Activated naive CD4-positive, alpha-beta T cell treated with anti-CD3 and anti-CD28 coated beads, Interleukin-2, amount 10 ng/mL, durations not matched to agents 7 days and 5 days (primary cell): Measurements from ENCODE around the gene DENND1A.
A peak's percentile ranks its signal among the peaks of the same experiment; 100 is the strongest.

Experiments used
- CTCF ChIA-PET: fragments of 350-600 bp; sonication (Branson Sonifier 250); formaldehyde crosslinking; loops from one replicate; lab custom pipeline; 2021; ENCODE audit warnings: antibody characterized with exemption; lab: Charles Lee
- DNase-seq: peaks from one replicate; pipeline ENCODE4 v3.0.0-alpha.2; 2020
- H3K27ac Mint-ChIP-seq: one replicate; pipeline ENCODE4 v1.8.0; 2021; ENCODE audit warnings: mild to moderate bottlenecking, moderate library complexity, mixed read lengths
- H3K27me3 Mint-ChIP-seq: one replicate; pipeline ENCODE4 v1.8.0; 2021; ENCODE audit warnings: mild to moderate bottlenecking, mixed read lengths
- H3K36me3 Mint-ChIP-seq: one replicate; pipeline ENCODE4 v1.8.0; 2021; ENCODE audit warnings: mixed read lengths
- H3K4me1 Mint-ChIP-seq: one replicate; pipeline ENCODE4 v1.8.0; 2021; ENCODE audit warnings: mixed read lengths
- H3K4me3 Mint-ChIP-seq: one replicate; pipeline ENCODE4 v1.8.0; 2021; ENCODE audit warnings: mild to moderate bottlenecking, moderate library complexity, mixed read lengths
- H3K9me3 Mint-ChIP-seq: one replicate; pipeline ENCODE4 v1.8.0; 2021; ENCODE audit warnings: mixed read lengths

DENND1A gene

GRCh38 chr9:123364241-123364824 lies 565.6 kb downstream of the DENND1A start:
- DNase-seq, result no peak
- CTCF ChIA-PET, result interaction anchor here (2.2 kb wide), 1 partner anchor 15 kb away, joined by 5 read pairs; no protein-coding TSS in a partner anchor
- Mint-ChIP-seq H3K4me3 (no peak overlapping the region), H3K36me3 (no peaks in the 10 kb centered on the region), H3K27me3 (peaks cover 21% of the 10 kb centered on the region), H3K9me3 (no peaks in the 10 kb centered on the region), H3K4me1 (peaks cover 8% of the 10 kb centered on the region), H3K27ac (no peak overlapping the region)

GRCh38 chr9:123362856-123363255 lies 567.1 kb downstream of the DENND1A start:
- CTCF ChIA-PET, result interaction anchor here (0.8 kb wide), 1 partner anchor 8 kb away, joined by 3 read pairs; no protein-coding TSS in a partner anchor
- Mint-ChIP-seq H3K4me1 (peaks cover 18% of the 10 kb centered on the region), H3K9me3 (no peaks in the 10 kb centered on the region), H3K27ac (no peak overlapping the region), H3K4me3 (no peak overlapping the region), H3K36me3 (no peaks in the 10 kb centered on the region), H3K27me3 (peaks cover 19% of the 10 kb centered on the region)
- DNase-seq, result no peak

- H3K27me3 Mint-ChIP-seq, result peaks cover 19% of the 10 kb centered on the region
- H3K27ac Mint-ChIP-seq, result no peak overlapping the region
- no peak for DNase-seq
- H3K4me1 Mint-ChIP-seq, result peaks cover 18% of the 10 kb centered on the region
- CTCF ChIA-PET, result interaction anchor here (0.8 kb wide), 1 partner anchor 14 kb away, joined by 3 read pairs; no protein-coding TSS in a partner anchor
- no peaks in the 10 kb centered on the region for H3K9me3 Mint-ChIP-seq
- no peak overlapping the region for H3K4me3 Mint-ChIP-seq
- H3K36me3 Mint-ChIP-seq, result no peaks in the 10 kb centered on the region
Measured at GRCh38 chr9:123361731-123362510, 568.0 kb downstream of the DENND1A start.

- peaks cover 18% of the 10 kb centered on the region for H3K4me1 Mint-ChIP-seq
- DNase-seq, result no peak
- CTCF ChIA-PET, result interaction anchor here (0.8 kb wide), 1 partner anchor 13 kb away, joined by 3 read pairs; no protein-coding TSS in a partner anchor
- no peak overlapping the region for H3K27ac Mint-ChIP-seq
- H3K36me3 Mint-ChIP-seq, result no peaks in the 10 kb centered on the region
- no peaks in the 10 kb centered on the region for H3K9me3 Mint-ChIP-seq
- H3K4me3 Mint-ChIP-seq, result no peak overlapping the region
- H3K27me3 Mint-ChIP-seq, result peaks cover 19% of the 10 kb centered on the region
Measured at GRCh38 chr9:123361086-123361730, 568.7 kb downstream of the DENND1A start.

GRCh38 chr9:123360161-123361085 lies 569.5 kb downstream of the DENND1A start:
- Mint-ChIP-seq H3K27me3 (peaks cover 14% of the 10 kb centered on the region), H3K4me1 (peaks cover 18% of the 10 kb centered on the region), H3K4me3 (no peak overlapping the region), H3K36me3 (no peaks in the 10 kb centered on the region), H3K9me3 (no peaks in the 10 kb centered on the region), H3K27ac (no peak overlapping the region)
- peak; percentile 55 for DNase-seq
- CTCF ChIA-PET, result no interaction called here

- peaks cover 18% of the 10 kb centered on the region for H3K4me1 Mint-ChIP-seq
- no peak overlapping the region for H3K27ac Mint-ChIP-seq
- DNase-seq, result no peak
- CTCF ChIA-PET, result interaction anchor here (0.8 kb wide), 1 partner anchor 368 kb away, joined by 3 read pairs; no protein-coding TSS in a partner anchor
- H3K27me3 Mint-ChIP-seq, result peaks cover 11% of the 10 kb centered on the region
- H3K9me3 Mint-ChIP-seq, result no peaks in the 10 kb centered on the region
- H3K4me3 Mint-ChIP-seq, result no peak overlapping the region
- H3K36me3 Mint-ChIP-seq, result no peaks in the 10 kb centered on the region
Measured at GRCh38 chr9:123359546-123359945, 570.4 kb downstream of the DENND1A start.

GRCh38 chr9:123359106-123359505 lies 570.8 kb downstream of the DENND1A start:
- H3K4me1 Mint-ChIP-seq, result peaks cover 18% of the 10 kb centered on the region
- no peak overlapping the region for H3K27ac Mint-ChIP-seq
- H3K9me3 Mint-ChIP-seq, result no peaks in the 10 kb centered on the region
- DNase-seq, result no peak
- no peaks in the 10 kb centered on the region for H3K36me3 Mint-ChIP-seq
- H3K27me3 Mint-ChIP-seq, result peaks cover 14% of the 10 kb centered on the region
- CTCF ChIA-PET, result interaction anchor here (0.8 kb wide), 1 partner anchor 367 kb away, joined by 3 read pairs; no protein-coding TSS in a partner anchor
- no peak overlapping the region for H3K4me3 Mint-ChIP-seq

GRCh38 chr9:123358181-123358905 lies 571.6 kb downstream of the DENND1A start:
- Mint-ChIP-seq H3K4me3 (no peak overlapping the region), H3K27ac (no peak overlapping the region), H3K4me1 (peaks cover 18% of the 10 kb centered on the region), H3K36me3 (no peaks in the 10 kb centered on the region), H3K27me3 (peaks cover 16% of the 10 kb centered on the region), H3K9me3 (no peaks in the 10 kb centered on the region)
- no peak for DNase-seq
- CTCF ChIA-PET, result no interaction called here

- H3K36me3 Mint-ChIP-seq, result no peaks in the 10 kb centered on the region
- no peak overlapping the region for H3K4me3 Mint-ChIP-seq
- H3K9me3 Mint-ChIP-seq, result no peaks in the 10 kb centered on the region
- H3K4me1 Mint-ChIP-seq, result peaks cover 18% of the 10 kb centered on the region
- no peak for DNase-seq
- no peak overlapping the region for H3K27ac Mint-ChIP-seq
- peaks cover 22% of the 10 kb centered on the region for H3K27me3 Mint-ChIP-seq
- CTCF ChIA-PET, result no interaction called here
Measured at GRCh38 chr9:123357743-123358059, 572.2 kb downstream of the DENND1A start.

GRCh38 chr9:123356851-123357742 lies 572.8 kb downstream of the DENND1A start:
- H3K36me3 Mint-ChIP-seq, result no peaks in the 10 kb centered on the region
- peaks cover 18% of the 10 kb centered on the region for H3K4me1 Mint-ChIP-seq
- H3K27me3 Mint-ChIP-seq, result peaks cover 28% of the 10 kb centered on the region
- no peak overlapping the region for H3K4me3 Mint-ChIP-seq
- no peak overlapping the region for H3K27ac Mint-ChIP-seq
- no peaks in the 10 kb centered on the region for H3K9me3 Mint-ChIP-seq
- CTCF ChIA-PET, result no interaction called here
- no peak for DNase-seq

GRCh38 chr9:123355761-123356431 lies 574.0 kb downstream of the DENND1A start, which contains the start of gene CRB2:
Gene CRB2 (plus strand): TSS chr9:123356197. CDS start chr9:123356261, 64 bp downstream.
- H3K27ac Mint-ChIP-seq, result peak within 1 kb of the TSS; percentile 39
- H3K4me3 Mint-ChIP-seq, result no peak within 1 kb of the TSS
- CTCF ChIA-PET, result interaction anchor here (2.7 to 4.5 kb wide), 2 partner anchors 29 to 275 kb away, joined by 9 to 75 read pairs; no protein-coding TSS in a partner anchor
- H3K36me3 Mint-ChIP-seq, result no peaks in the 10 kb centered on the region
- peaks cover 25% of the 10 kb centered on the region for H3K27me3 Mint-ChIP-seq
- no peak for DNase-seq
- no peaks in the 10 kb centered on the region for H3K9me3 Mint-ChIP-seq
- peaks cover 18% of the 10 kb centered on the region for H3K4me1 Mint-ChIP-seq
